ENCODE results near the gene PMEL. TPM values are rescaled to one million over a fixed set of nuclear protein-coding genes. Genes with fewer than 3 reads are reported as not detected.

The PMEL gene
- total and polyA plus RNA-seq, 2 donors (not counting 1 experiment from before 2014, with no cell fraction given) = 0.32 to 0.46 TPM

DNA sequence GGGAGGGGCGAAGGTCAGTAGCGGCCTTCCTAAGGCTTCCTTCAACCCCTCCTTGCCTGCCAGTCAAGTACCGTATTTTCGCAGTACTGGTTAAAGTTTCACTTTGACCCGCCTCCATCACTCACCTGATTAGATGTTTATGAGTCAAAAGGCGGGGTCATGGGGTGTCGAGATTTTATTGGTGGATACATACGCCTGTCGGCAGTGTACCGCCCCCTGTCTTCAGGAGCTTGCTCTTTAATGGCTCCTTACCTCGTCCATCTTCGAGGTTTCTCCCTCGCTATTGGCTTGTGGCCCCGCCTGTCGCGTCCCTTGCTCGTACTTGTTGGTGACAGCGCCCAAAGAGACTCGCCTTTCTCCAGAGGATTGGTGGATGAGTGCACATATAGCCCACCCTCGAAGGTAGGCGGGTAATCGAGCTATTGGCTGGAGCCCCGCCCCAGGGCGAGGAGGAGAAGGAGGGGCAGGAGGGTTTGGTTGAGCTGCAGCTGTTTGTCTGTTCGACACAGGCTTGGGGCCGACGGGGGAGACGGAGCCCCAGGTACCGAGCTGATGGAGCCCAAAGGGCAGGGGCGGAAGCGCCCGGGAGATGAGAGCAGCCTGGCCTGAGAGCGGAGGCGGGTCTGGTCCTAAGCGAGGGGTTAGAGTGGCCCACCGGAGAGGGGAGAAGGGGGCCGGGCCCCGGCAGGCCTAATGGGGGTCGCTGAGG lies 7.9 kb upstream of the PMEL start, which contains the start of gene RAB5B:
Gene RAB5B, plus strand, starts transcription at position 480 of the 709 bp plus-strand sequence. CDS start 12,883 bp downstream, outside the sequence.
- 0% methylated on average over 32 of the region's 39 CpGs for WGBS (ENCODE audit: insufficient coverage)
- Mint-ChIP-seq H3K27me3 (no peaks in the 10 kb centered on the region), H3K4me1 (peaks cover 13% of the 10 kb centered on the region), H3K27ac (no peak within 1 kb of the TSS), H3K9me3 (ENCODE audit: insufficient read depth) (no peaks in the 10 kb centered on the region), H3K4me3 (no peak within 1 kb of the TSS)
- no peaks in the 10 kb centered on the region for H3K27me3 ChIP-seq (replicated peaks in 1 of 4; ENCODE audit: control extremely low read depth in 1 of 4, control insufficient read depth in 3 of 4, insufficient read depth in 4 of 4, low read length in 3 of 4)
- H2AFZ ChIP-seq (ENCODE audit: insufficient read depth, low read depth, low read length, poor library complexity, severe bottlenecking) = peak within 1 kb of the TSS; percentile 90
- peaks cover 51% of the 10 kb centered on the region for H3K79me2 ChIP-seq (ENCODE audit: control insufficient read depth, insufficient read depth, low read length)
- ATAC-seq (ENCODE audit: low read depth) = peak; percentile 87
- ChIA-PET CTCF (interaction anchor here (0.5 to 3.3 kb wide), 15 partner anchors 9 to 663 kb away, joined by 3 to 33 read pairs (median 4); partner anchors contain the start of genes DNAJC14, SUOX and ZC3H10), POLR2A (interaction anchor here (0.5 to 1.8 kb wide), 23 partner anchors 9 to 1475 kb away, joined by 3 to 11 read pairs (median 4); partner anchors contain the start of genes BAZ2A, BLOC1S1, ORMDL2 and PA2G4)
- H3K9me3 ChIP-seq (ENCODE audit: control extremely low read depth in 1 of 3, control insufficient read depth in 2 of 3, insufficient read depth in 1 of 3, low read length in 2 of 3) = no peaks in the 10 kb centered on the region
- peaks cover 17% of the 10 kb centered on the region in 2 donors for H3K4me1 ChIP-seq (ENCODE audit: control insufficient read depth in 2 of 2, insufficient read depth in 2 of 2, low read length in 2 of 2)
- peak within 1 kb of the TSS; percentile 77 to 99 (median 90) for H3K4me3 ChIP-seq (ENCODE audit: control extremely low read depth in 1 of 5, extremely low read depth in 1 of 5, insufficient read depth in 1 of 5, low read depth in 2 of 5, low read length in 4 of 5)
- peaks cover 22% of the 10 kb centered on the region for H4K20me1 ChIP-seq (ENCODE audit: control insufficient read depth, insufficient read depth, low read length, poor library complexity, severe bottlenecking)
- peak within 1 kb of the TSS; percentile 89 for H3K4me2 ChIP-seq (replicated peaks; ENCODE audit: low read depth, low read length, poor library complexity, severe bottlenecking)
- peak; percentile 99 for DNase-seq
- peak within 1 kb of the TSS; percentile 95 for H3K9ac ChIP-seq (ENCODE audit: low read length)
- no peak for TF ChIP-seq EZH2 (IDR thresholded peaks at IDR 0.05; ENCODE audit: borderline replicate concordance, insufficient read depth, low read depth, low read length, poor library complexity, severe bottlenecking)
- TF ChIP-seq, protein P1, sequence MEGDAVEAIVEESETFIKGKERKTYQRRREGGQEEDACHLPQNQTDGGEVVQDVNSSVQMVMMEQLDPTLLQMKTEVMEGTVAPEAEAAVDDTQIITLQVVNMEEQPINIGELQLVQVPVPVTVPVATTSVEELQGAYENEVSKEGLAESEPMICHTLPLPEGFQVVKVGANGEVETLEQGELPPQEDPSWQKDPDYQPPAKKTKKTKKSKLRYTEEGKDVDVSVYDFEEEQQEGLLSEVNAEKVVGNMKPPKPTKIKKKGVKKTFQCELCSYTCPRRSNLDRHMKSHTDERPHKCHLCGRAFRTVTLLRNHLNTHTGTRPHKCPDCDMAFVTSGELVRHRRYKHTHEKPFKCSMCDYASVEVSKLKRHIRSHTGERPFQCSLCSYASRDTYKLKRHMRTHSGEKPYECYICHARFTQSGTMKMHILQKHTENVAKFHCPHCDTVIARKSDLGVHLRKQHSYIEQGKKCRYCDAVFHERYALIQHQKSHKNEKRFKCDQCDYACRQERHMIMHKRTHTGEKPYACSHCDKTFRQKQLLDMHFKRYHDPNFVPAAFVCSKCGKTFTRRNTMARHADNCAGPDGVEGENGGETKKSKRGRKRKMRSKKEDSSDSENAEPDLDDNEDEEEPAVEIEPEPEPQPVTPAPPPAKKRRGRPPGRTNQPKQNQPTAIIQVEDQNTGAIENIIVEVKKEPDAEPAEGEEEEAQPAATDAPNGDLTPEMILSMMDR (IDR thresholded peaks at IDR 0.05) = no peak
- peak within 1 kb of the TSS; percentile 85 to 96 for H3K27ac ChIP-seq (ENCODE audit: low read length in 2 of 2)
- no peaks in the 10 kb centered on the region for H3K36me3 ChIP-seq (replicated peaks in 1 of 2; ENCODE audit: control extremely low read depth in 1 of 2, control insufficient read depth in 1 of 2, extremely low read depth in 1 of 2, insufficient read depth in 2 of 2, low read length in 1 of 2)
- intact Hi-C loops (cut with micrococcal nuclease) = loop anchor here (1.0 to 5.0 kb wide), 12 partner anchors 7 to 664 kb away; partner anchors contain the start of genes BLOC1S1, CDK2, DNAJC14 and ORMDL2
